IPS DF 6.9 (cell line): ENCODE measurements around the gene PYGB.

ENCODE experiments used
- DNase-seq: peaks from one replicate; pipeline ENCODE4 v3.0.0-alpha.2; 2013; ENCODE audit warnings: low read depth, low spot score
- H3K27ac ChIP-seq: one replicate; pipeline ENCODE4 v1.5.1; 2013; ENCODE audit warnings: low read length, control low read depth
- H3K27me3 ChIP-seq: 2 replicates; pipeline ENCODE4 v1.6.1; 2013; ENCODE audit warnings: mild to moderate bottlenecking, low read length; ENCODE audit not compliant: control insufficient read depth, insufficient read depth
- H3K36me3 ChIP-seq: 2 replicates; pipeline ENCODE4 v1.6.1; 2013; ENCODE audit warnings: low read length; ENCODE audit not compliant: control insufficient read depth, insufficient read depth
- H3K4me1 ChIP-seq: 2 replicates; pipeline ENCODE4 v1.6.1; 2013; ENCODE audit warnings: low read length; ENCODE audit not compliant: control insufficient read depth, insufficient read depth
- H3K4me3 ChIP-seq: 2 replicates; pipeline ENCODE4 v1.5.1; 2013; ENCODE audit warnings: mild to moderate bottlenecking, low read length
- H3K9me3 ChIP-seq: 2 replicates; pipeline ENCODE4 v1.6.1; 2013; ENCODE audit warnings: low read length, inconsistent platforms; ENCODE audit not compliant: control insufficient read depth, insufficient read depth
- WGBS: extraction: QIAGEN DNeasy Blood & Tissue Kit; methylation state at CpG from one replicate; pipeline ENCODE4 v1.1.7; 2013; ENCODE audit warnings: mixed read lengths, missing lambda C conversion rate; ENCODE audit not compliant: insufficient read length, insufficient coverage; 5-methylcytosine and 5-hydroxymethylcytosine counted together

The PYGB gene

DNA sequence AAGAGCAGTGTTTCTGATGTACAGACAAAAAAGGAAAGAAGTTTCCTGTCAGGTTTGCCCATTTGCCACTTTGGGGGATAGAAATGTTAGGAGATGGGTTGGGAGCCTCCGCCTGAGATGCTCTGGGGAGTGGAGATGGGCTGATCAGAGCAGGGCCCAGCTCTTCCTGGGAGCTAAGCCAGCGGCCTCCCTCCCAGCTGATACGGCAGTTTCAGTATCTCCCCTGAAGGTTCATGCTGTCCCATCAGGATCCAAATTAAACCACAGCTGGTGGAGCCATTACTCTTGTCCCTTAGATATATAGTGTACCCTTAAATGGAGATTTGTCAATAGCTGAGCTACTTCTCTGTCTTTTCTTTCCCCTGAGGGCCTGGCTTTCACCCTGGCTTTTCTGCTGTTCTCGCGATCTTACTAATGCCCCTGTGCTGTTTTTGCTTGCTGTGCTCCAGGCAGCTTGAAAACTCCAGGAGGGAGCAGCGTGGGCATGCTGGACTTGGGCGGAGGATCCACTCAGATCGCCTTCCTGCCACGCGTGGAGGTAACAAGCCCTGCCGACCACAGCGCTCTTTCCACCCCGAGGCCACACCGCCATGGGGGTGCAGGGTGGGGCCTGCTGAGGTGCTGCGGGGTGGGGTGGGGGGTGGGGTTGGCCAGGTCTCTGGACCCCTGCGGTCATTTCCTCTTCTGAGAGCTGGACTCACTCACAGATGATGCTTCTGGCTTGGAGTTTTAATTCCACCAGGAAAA, 31.5 kb upstream of the PYGB start:
- H3K9me3 ChIP-seq: no peaks in the 10 kb centered on the region
- H3K4me1 ChIP-seq: no peaks in the 10 kb centered on the region
- DNase-seq: no peak
- H3K4me3 ChIP-seq: no peak overlapping the region
- no peak overlapping the region for H3K27ac ChIP-seq
- WGBS: no CpG with 5 or more reads among the region's 16 CpGs
- peaks cover 6% of the 10 kb centered on the region for H3K36me3 ChIP-seq
- no peaks in the 10 kb centered on the region for H3K27me3 ChIP-seq

DNA sequence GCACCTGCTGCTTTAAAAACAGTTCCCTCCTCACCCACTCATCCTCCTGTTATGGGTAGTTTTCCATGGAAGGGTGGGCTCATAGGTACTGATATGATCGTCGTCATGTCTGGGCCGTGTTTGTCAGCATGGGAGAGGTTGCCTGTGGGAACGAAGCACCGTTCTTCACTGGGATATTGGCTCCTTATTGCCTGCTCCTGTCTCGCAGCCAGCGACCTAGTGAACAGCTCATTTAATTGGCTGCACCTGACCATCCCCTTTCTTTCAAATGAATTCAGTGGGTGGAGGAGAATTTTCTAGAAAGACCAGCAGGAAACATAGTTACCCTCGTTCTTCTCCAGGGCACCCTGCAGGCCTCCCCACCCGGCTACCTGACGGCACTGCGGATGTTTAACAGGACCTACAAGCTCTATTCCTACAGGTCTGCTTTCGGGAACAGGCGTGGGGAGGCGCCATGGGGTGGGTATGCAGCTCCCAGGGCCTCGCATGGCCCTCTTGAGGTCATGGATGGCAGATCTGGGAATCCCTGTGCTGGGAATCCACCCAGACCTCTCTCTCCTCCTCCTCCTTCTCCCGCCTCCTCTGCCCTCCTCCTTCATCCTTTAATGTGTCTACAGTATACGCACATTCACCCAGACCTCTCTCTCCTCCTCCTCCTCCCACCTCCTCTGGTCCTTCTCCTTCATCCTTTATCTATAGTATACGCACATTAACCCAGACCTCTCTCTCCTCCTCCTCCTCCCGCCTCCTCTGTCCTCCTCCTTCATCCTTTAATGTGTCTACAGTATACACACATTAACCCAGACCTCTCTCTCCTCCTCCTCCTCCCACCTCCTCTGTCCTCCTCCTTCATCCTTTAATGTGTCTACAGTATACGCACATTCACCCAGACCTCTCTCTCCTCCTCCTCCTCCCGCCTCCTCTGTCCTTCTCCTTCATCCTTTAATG, 30.4 kb upstream of the PYGB start:
- DNase-seq: no peak
- no peaks in the 10 kb centered on the region for H3K9me3 ChIP-seq
- peaks cover 2% of the 10 kb centered on the region; the same call in 1 of the 2 replicates for H3K4me1 ChIP-seq
- H3K36me3 ChIP-seq: peaks cover 4% of the 10 kb centered on the region; the same call in 1 of the 2 replicates
- no CpG with 5 or more reads among the region's 21 CpGs for WGBS
- H3K4me3 ChIP-seq: no peak overlapping the region
- no peak overlapping the region for H3K27ac ChIP-seq
- H3K27me3 ChIP-seq: no peaks in the 10 kb centered on the region

DNA sequence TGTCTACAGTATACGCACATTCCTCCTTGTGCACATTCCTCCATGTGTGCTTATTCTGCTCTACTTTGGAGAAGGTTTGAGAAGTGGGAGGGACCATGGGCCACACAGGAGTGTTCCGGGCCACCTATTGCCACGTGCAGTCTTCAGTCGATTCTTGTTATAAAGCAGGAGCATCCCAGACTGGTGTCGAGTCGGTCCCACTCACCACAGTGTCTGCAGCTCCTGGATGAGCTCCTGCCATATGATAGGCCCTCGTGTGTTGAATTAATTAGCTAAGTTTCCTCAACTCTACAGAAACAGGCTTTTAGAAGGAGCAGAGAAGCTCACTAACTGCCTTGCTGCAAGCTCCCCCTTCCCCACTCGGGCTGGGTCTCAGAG, 29.8 kb upstream of the PYGB start:
- no peak for DNase-seq
- H3K27me3 ChIP-seq: no peaks in the 10 kb centered on the region
- H3K4me1 ChIP-seq: peaks cover 2% of the 10 kb centered on the region; the same call in 1 of the 2 replicates
- no CpG with 5 or more reads among the region's 8 CpGs for WGBS
- no peak overlapping the region for H3K27ac ChIP-seq
- H3K9me3 ChIP-seq: no peaks in the 10 kb centered on the region
- H3K36me3 ChIP-seq: peaks cover 4% of the 10 kb centered on the region; the same call in 1 of the 2 replicates
- H3K4me3 ChIP-seq: no peak overlapping the region

DNA sequence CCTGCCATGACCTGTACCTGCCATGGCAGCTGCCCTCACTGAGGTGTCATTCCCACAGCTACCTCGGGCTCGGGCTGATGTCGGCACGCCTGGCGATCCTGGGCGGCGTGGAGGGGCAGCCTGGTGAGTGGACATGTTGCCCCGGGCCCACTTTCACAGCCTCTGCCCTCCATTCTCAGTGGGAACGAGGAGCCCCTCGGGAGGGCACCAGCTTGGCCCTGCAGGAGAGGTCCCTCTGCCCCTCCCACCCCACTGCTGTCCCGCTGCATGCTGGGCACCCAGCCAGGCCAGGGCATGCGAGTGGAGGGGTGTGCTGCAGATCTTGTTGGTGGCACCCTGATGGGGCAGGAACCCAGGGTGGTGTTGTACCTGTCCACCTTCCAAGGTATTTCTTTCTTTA, 29.4 kb upstream of the PYGB start:
- Histone ChIP-seq H3K4me3 (no peak overlapping the region), H3K27me3 (no peaks in the 10 kb centered on the region), H3K27ac (no peak overlapping the region), H3K9me3 (no peaks in the 10 kb centered on the region), H3K36me3 (peaks cover 4% of the 10 kb centered on the region; the same call in 1 of the 2 replicates), H3K4me1 (peaks cover 3% of the 10 kb centered on the region; the same call in 1 of the 2 replicates)
- DNase-seq: no peak
- no CpG with 5 or more reads among the region's 12 CpGs for WGBS

- Histone ChIP-seq H3K9me3 (no peaks in the 10 kb centered on the region), H3K27me3 (no peaks in the 10 kb centered on the region), H3K4me3 (no peak overlapping the region), H3K4me1 (peaks cover 3% of the 10 kb centered on the region; the same call in 1 of the 2 replicates), H3K27ac (no peak overlapping the region), H3K36me3 (peaks cover 4% of the 10 kb centered on the region; the same call in 1 of the 2 replicates)
- no peak for DNase-seq
- WGBS: no CpG with 5 or more reads among the region's 7 CpGs
Measured at GRCh38 chr20:25219365-25219764, 28.5 kb upstream of the PYGB start.

GRCh38 chr20:25220021-25220730, 27.7 kb upstream of the PYGB start:
- no peaks in the 10 kb centered on the region for H3K27me3 ChIP-seq
- no peak overlapping the region for H3K4me3 ChIP-seq
- peaks cover 3% of the 10 kb centered on the region; the same call in 1 of the 2 replicates for H3K4me1 ChIP-seq
- no CpG with 5 or more reads among the region's 16 CpGs for WGBS
- peaks cover 4% of the 10 kb centered on the region; the same call in 1 of the 2 replicates for H3K36me3 ChIP-seq
- no peak overlapping the region for H3K27ac ChIP-seq
- no peak for DNase-seq
- H3K9me3 ChIP-seq: no peaks in the 10 kb centered on the region

DNA sequence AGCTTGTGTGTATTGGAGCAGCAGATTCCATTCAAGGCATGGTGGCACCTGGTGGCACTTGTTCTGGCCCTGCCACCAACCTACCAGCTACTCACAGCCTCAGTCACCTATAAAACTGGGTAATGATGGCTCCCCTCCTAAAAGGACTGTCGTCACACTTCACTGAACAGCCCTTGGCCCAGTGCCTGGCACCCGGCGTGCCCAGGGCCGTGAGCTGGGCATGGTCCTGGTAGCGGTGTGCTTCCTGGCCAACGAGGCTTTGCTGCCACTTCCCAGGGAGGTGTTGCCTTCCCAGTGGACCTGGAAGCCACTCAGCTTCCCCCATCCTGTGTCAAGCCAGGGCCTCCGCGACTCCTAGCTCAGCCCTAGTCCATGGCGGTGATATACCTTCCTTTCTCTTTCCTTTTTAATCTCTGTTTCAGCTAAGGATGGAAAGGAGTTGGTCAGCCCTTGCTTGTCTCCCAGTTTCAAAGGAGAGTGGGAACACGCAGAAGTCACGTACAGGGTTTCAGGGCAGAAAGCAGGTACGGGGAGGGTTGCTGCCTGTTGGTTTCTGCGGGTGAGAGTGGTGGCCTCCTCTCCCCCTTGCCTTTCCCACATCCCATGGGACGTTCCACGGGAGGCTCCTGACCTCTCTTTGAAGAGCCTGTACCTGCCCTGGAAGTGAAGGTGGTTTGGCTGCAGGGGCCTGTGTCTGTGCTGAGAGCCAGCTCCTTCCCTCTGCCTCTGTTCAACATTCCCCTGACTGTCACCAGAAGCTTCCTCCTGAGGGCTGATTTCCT, 26.9 kb upstream of the PYGB start:
- H3K27ac ChIP-seq: no peak overlapping the region

GRCh38 chr20:25221592-25222460, 26.1 kb upstream of the PYGB start:
- no peak for DNase-seq
- Histone ChIP-seq H3K9me3 (no peaks in the 10 kb centered on the region), H3K27me3 (no peaks in the 10 kb centered on the region), H3K4me1 (peaks cover 3% of the 10 kb centered on the region; the same call in 1 of the 2 replicates), H3K27ac (no peak overlapping the region), H3K36me3 (no peaks in the 10 kb centered on the region; the same call in 1 of the 2 replicates), H3K4me3 (no peak overlapping the region)
- no CpG with 5 or more reads among the region's 29 CpGs for WGBS

More for the DNA sequence above, 26.9 kb upstream of the PYGB start:
- no peaks in the 10 kb centered on the region for H3K27me3 ChIP-seq
- no peaks in the 10 kb centered on the region; the same call in 1 of the 2 replicates for H3K36me3 ChIP-seq
- no peak for DNase-seq
- H3K4me3 ChIP-seq: no peak overlapping the region
- WGBS: no CpG with 5 or more reads among the region's 15 CpGs
- no peaks in the 10 kb centered on the region for H3K9me3 ChIP-seq
- peaks cover 3% of the 10 kb centered on the region; the same call in 1 of the 2 replicates for H3K4me1 ChIP-seq
